ENCODE data around the gene TIMM50.

DNA sequence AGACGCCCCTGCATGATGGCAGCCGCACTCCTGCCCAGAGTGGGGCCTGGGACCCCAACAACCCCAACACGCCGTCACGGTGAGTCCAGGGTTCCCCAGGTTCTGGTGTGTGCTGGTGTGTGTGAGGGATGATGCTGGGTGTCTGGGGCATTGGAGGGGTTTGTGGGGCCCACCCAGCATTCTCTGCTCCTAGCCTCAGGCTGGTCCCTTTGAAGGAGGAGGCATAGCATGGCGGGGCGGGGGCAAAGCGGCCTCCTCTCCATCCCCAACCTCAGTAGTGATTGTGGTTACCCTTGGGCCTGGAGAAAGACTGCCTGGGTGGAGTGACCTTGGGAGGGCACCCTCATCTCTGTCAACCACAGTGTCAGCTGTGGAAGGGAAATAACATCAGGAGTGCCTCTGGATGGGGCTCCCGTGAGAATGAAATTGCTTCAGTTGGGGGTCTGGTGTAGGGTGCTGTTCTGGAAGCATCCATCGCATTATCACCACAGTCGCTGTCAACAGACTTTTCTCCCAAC is 7.1 kb upstream of the TIMM50 start:
- TF ChIP-seq, protein P1, sequence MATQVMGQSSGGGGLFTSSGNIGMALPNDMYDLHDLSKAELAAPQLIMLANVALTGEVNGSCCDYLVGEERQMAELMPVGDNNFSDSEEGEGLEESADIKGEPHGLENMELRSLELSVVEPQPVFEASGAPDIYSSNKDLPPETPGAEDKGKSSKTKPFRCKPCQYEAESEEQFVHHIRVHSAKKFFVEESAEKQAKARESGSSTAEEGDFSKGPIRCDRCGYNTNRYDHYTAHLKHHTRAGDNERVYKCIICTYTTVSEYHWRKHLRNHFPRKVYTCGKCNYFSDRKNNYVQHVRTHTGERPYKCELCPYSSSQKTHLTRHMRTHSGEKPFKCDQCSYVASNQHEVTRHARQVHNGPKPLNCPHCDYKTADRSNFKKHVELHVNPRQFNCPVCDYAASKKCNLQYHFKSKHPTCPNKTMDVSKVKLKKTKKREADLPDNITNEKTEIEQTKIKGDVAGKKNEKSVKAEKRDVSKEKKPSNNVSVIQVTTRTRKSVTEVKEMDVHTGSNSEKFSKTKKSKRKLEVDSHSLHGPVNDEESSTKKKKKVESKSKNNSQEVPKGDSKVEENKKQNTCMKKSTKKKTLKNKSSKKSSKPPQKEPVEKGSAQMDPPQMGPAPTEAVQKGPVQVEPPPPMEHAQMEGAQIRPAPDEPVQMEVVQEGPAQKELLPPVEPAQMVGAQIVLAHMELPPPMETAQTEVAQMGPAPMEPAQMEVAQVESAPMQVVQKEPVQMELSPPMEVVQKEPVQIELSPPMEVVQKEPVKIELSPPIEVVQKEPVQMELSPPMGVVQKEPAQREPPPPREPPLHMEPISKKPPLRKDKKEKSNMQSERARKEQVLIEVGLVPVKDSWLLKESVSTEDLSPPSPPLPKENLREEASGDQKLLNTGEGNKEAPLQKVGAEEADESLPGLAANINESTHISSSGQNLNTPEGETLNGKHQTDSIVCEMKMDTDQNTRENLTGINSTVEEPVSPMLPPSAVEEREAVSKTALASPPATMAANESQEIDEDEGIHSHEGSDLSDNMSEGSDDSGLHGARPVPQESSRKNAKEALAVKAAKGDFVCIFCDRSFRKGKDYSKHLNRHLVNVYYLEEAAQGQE (IDR thresholded peaks at IDR 0.05), result no peak
- TF ChIP-seq TAF1 (conservative IDR thresholded peaks at IDR 0.05) (no peak), EGR1 (IDR thresholded peaks at IDR 0.05; ENCODE audit: low read depth in 2 of 2) (no peak)
- TF ChIP-seq, protein P2, sequence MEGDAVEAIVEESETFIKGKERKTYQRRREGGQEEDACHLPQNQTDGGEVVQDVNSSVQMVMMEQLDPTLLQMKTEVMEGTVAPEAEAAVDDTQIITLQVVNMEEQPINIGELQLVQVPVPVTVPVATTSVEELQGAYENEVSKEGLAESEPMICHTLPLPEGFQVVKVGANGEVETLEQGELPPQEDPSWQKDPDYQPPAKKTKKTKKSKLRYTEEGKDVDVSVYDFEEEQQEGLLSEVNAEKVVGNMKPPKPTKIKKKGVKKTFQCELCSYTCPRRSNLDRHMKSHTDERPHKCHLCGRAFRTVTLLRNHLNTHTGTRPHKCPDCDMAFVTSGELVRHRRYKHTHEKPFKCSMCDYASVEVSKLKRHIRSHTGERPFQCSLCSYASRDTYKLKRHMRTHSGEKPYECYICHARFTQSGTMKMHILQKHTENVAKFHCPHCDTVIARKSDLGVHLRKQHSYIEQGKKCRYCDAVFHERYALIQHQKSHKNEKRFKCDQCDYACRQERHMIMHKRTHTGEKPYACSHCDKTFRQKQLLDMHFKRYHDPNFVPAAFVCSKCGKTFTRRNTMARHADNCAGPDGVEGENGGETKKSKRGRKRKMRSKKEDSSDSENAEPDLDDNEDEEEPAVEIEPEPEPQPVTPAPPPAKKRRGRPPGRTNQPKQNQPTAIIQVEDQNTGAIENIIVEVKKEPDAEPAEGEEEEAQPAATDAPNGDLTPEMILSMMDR (IDR thresholded peaks at IDR 0.05; ENCODE audit: low read depth, low read length, missing input control), result no peak
- TF ChIP-seq, protein P3, sequence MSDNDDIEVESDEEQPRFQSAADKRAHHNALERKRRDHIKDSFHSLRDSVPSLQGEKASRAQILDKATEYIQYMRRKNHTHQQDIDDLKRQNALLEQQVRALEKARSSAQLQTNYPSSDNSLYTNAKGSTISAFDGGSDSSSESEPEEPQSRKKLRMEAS (IDR thresholded peaks at IDR 0.05), result no peak

Data from liver (tissue), 3 donors.